Measurements from ENCODE around the gene ELMO1. TPM values are rescaled to one million over a fixed set of nuclear protein-coding genes. Genes with fewer than 3 reads are reported as not detected.

ELMO1 gene
- polyA plus RNA-seq, 1 donor from 2014 or later = 86.5 TPM

- Mint-ChIP-seq H3K36me3 (peaks cover 7% of the 10 kb centered on the region), H3K27me3 (peaks cover 1% of the 10 kb centered on the region), H3K4me3 (peak overlapping the region; percentile 58 to 97 (median 89)), H3K4me1 (peaks cover 35 to 43% (median 42%) of the 10 kb centered on the region in 3 donors), H3K27ac (peak overlapping the region; percentile 17 to 100 (median 98)), H3K9me3 (peaks cover 0 to 4% (median 0%) of the 10 kb centered on the region in 3 donors)
Measured at GRCh38 chr7:37446371-37446770, 2.3 kb downstream of the ELMO1 start.

GRCh38 chr7:37445790-37446189, 2.9 kb downstream of the ELMO1 start:
- H3K9me3 Mint-ChIP-seq = peaks cover 0 to 4% (median 0%) of the 10 kb centered on the region in 3 donors
- H3K4me1 Mint-ChIP-seq = peaks cover 40 to 48% (median 46%) of the 10 kb centered on the region in 3 donors
- peak overlapping the region in 2 of 3 donors; percentile 7 to 98 for H3K27ac Mint-ChIP-seq
- H3K4me3 Mint-ChIP-seq = peak overlapping the region in 3 of 4 donors; percentile 1 to 97 (median 67)
- H3K27me3 Mint-ChIP-seq = peaks cover 1% of the 10 kb centered on the region
- peaks cover 7% of the 10 kb centered on the region for H3K36me3 Mint-ChIP-seq

GRCh38 chr7:37445064-37445723, 3.5 kb downstream of the ELMO1 start:
- Mint-ChIP-seq H3K4me1 (peaks cover 40 to 47% (median 44%) of the 10 kb centered on the region in 3 donors), H3K27me3 (peaks cover 1% of the 10 kb centered on the region), H3K36me3 (peaks cover 7% of the 10 kb centered on the region), H3K27ac (peak overlapping the region in 2 of 3 donors; percentile 7 to 98), H3K9me3 (peaks cover 0 to 4% (median 0%) of the 10 kb centered on the region in 3 donors), H3K4me3 (peak overlapping the region in 2 of 4 donors; percentile 67 to 97)

- Mint-ChIP-seq H3K9me3 (peaks cover 0 to 3% (median 0%) of the 10 kb centered on the region in 3 donors), H3K4me1 (peaks cover 37 to 52% (median 40%) of the 10 kb centered on the region in 3 donors), H3K4me3 (no peak overlapping the region), H3K27ac (peak overlapping the region in 2 of 3 donors; percentile 43 to 98), H3K36me3 (peaks cover 6% of the 10 kb centered on the region), H3K27me3 (peaks cover 1% of the 10 kb centered on the region)
Measured at GRCh38 chr7:37443627-37444026, 5.0 kb downstream of the ELMO1 start.

GRCh38 chr7:37442268-37442667, 6.4 kb downstream of the ELMO1 start:
- Mint-ChIP-seq H3K4me1 (peaks cover 33 to 54% (median 37%) of the 10 kb centered on the region in 3 donors), H3K4me3 (peak overlapping the region in 1 of 4 donors; percentile 10), H3K36me3 (peaks cover 5% of the 10 kb centered on the region), H3K27me3 (no peaks in the 10 kb centered on the region), H3K9me3 (no peaks in the 10 kb centered on the region), H3K27ac (peak overlapping the region; percentile 20 to 74 (median 30))

GRCh38 chr7:37441816-37442215, 6.8 kb downstream of the ELMO1 start:
- Mint-ChIP-seq H3K27ac (peak overlapping the region in 2 of 3 donors; percentile 30 to 47), H3K36me3 (peaks cover 5% of the 10 kb centered on the region), H3K9me3 (no peaks in the 10 kb centered on the region), H3K4me1 (peaks cover 33 to 53% (median 37%) of the 10 kb centered on the region in 3 donors), H3K4me3 (peak overlapping the region in 1 of 4 donors; percentile 10), H3K27me3 (no peaks in the 10 kb centered on the region)

GRCh38 chr7:37441386-37441760, 7.3 kb downstream of the ELMO1 start:
- Mint-ChIP-seq H3K4me3 (peak overlapping the region in 3 of 4 donors; percentile 10 to 90 (median 11)), H3K36me3 (peaks cover 4% of the 10 kb centered on the region), H3K4me1 (peaks cover 30 to 50% (median 35%) of the 10 kb centered on the region in 3 donors), H3K27me3 (no peaks in the 10 kb centered on the region), H3K27ac (peak overlapping the region in 2 of 3 donors; percentile 30 to 47), H3K9me3 (no peaks in the 10 kb centered on the region)

GRCh38 chr7:37440738-37441385, 7.8 kb downstream of the ELMO1 start:
- H3K27ac Mint-ChIP-seq = peak overlapping the region in 2 of 3 donors; percentile 30 to 47
- peaks cover 4% of the 10 kb centered on the region for H3K36me3 Mint-ChIP-seq
- no peaks in the 10 kb centered on the region for H3K9me3 Mint-ChIP-seq
- H3K4me1 Mint-ChIP-seq = peaks cover 30 to 51% (median 31%) of the 10 kb centered on the region in 3 donors
- no peaks in the 10 kb centered on the region for H3K27me3 Mint-ChIP-seq
- H3K4me3 Mint-ChIP-seq = peak overlapping the region in 3 of 4 donors; percentile 10 to 90 (median 11)

- no peaks in the 10 kb centered on the region for H3K9me3 Mint-ChIP-seq
- H3K27me3 Mint-ChIP-seq = no peaks in the 10 kb centered on the region
- peaks cover 34 to 52% (median 35%) of the 10 kb centered on the region in 3 donors for H3K4me1 Mint-ChIP-seq
- H3K36me3 Mint-ChIP-seq = peaks cover under 1% of the 10 kb centered on the region
- H3K4me3 Mint-ChIP-seq = no peak overlapping the region
- H3K27ac Mint-ChIP-seq = peak overlapping the region in 1 of 3 donors; percentile 55
Measured at GRCh38 chr7:37439653-37440026, 9.0 kb downstream of the ELMO1 start.

- Mint-ChIP-seq H3K4me1 (peaks cover 36 to 52% (median 41%) of the 10 kb centered on the region in 3 donors), H3K27me3 (no peaks in the 10 kb centered on the region), H3K27ac (peak overlapping the region in 1 of 3 donors; percentile 55), H3K4me3 (no peak overlapping the region), H3K36me3 (peaks cover 2% of the 10 kb centered on the region), H3K9me3 (no peaks in the 10 kb centered on the region)
Measured at GRCh38 chr7:37438906-37439652, 9.6 kb downstream of the ELMO1 start.

GRCh38 chr7:37435156-37435855, 13.4 kb downstream of the ELMO1 start:
- Mint-ChIP-seq H3K27ac (peak overlapping the region in 1 of 3 donors; percentile 52), H3K9me3 (no peaks in the 10 kb centered on the region), H3K4me1 (peaks cover 25 to 44% (median 38%) of the 10 kb centered on the region in 3 donors), H3K27me3 (no peaks in the 10 kb centered on the region), H3K4me3 (no peak overlapping the region), H3K36me3 (peaks cover 2% of the 10 kb centered on the region)

- H3K27ac Mint-ChIP-seq = peak overlapping the region in 1 of 3 donors; percentile 52
- peaks cover 31 to 48% (median 45%) of the 10 kb centered on the region in 3 donors for H3K4me1 Mint-ChIP-seq
- no peaks in the 10 kb centered on the region for H3K27me3 Mint-ChIP-seq
- H3K36me3 Mint-ChIP-seq = peaks cover 2% of the 10 kb centered on the region
- H3K9me3 Mint-ChIP-seq = no peaks in the 10 kb centered on the region
- H3K4me3 Mint-ChIP-seq = no peak overlapping the region
Measured at GRCh38 chr7:37434529-37434928, 14.1 kb downstream of the ELMO1 start.

GRCh38 chr7:37433166-37433565, 15.5 kb downstream of the ELMO1 start:
- Mint-ChIP-seq H3K36me3 (peaks cover 2% of the 10 kb centered on the region), H3K4me1 (peaks cover 34 to 51% (median 49%) of the 10 kb centered on the region in 3 donors), H3K27me3 (no peaks in the 10 kb centered on the region), H3K4me3 (no peak overlapping the region), H3K27ac (no peak overlapping the region), H3K9me3 (no peaks in the 10 kb centered on the region)

- Mint-ChIP-seq H3K27me3 (no peaks in the 10 kb centered on the region), H3K36me3 (peaks cover 2% of the 10 kb centered on the region), H3K9me3 (no peaks in the 10 kb centered on the region), H3K4me3 (peak overlapping the region in 1 of 4 donors; percentile 22), H3K27ac (no peak overlapping the region), H3K4me1 (peaks cover 34 to 50% (median 49%) of the 10 kb centered on the region in 3 donors)
Measured at GRCh38 chr7:37432281-37432920, 16.3 kb downstream of the ELMO1 start.

All from IgD-negative memory B cell (primary cell).